CD4-positive, alpha-beta T cell (primary cell): Measurements from ENCODE around the gene TRAFD1. TPM values are rescaled to one million over a fixed set of nuclear protein-coding genes. Genes with fewer than 3 reads are reported as not detected.

ENCODE experiments used
- ATAC-seq: fragments of 200-7000 bp; cut with Tn5 transposase; one replicate; pipeline ENCODE4 v1.10.0; 2022; ENCODE audit warnings: mild to moderate bottlenecking; ENCODE audit not compliant: poor library complexity
- CTCF ChIA-PET: fragments of 350-600 bp; sonication (Branson Sonifier 250); formaldehyde crosslinking; loops from one replicate; lab custom pipeline; 2021; ENCODE audit warnings: antibody characterized with exemption, inconsistent platforms; lab: Charles Lee
- POLR2A ChIA-PET: fragments of 350-600 bp; sonication (Branson Sonifier 250); formaldehyde crosslinking; loops from one replicate; lab custom pipeline; 2021; ENCODE audit warnings: antibody characterized with exemption, inconsistent platforms; lab: Charles Lee
- DNase-seq, 14 experiments: peaks; one replicate each; pipeline ENCODE4 v3.0.0-alpha.2; 2013 to 2020; ENCODE audit warnings: mixed read lengths in 2 of 14
- H3K27ac ChIP-seq, 2 donors: one replicate each; pipeline versions ENCODE4 v1.5.1 to v1.7.0; 2013; ENCODE audit warnings: low read length in 2 of 2, low read depth in 1 of 2, mild to moderate bottlenecking in 1 of 2
- H3K27me3 ChIP-seq, 2 experiments: 1 replicate in 1 of 2; 2 replicates in 1 of 2; pipeline versions ENCODE4 v1.6.1 to v1.7.0; 2013; ENCODE audit warnings: low read length in 2 of 2, control low read depth in 1 of 2, mild to moderate bottlenecking in 1 of 2, moderate library complexity in 1 of 2; ENCODE audit not compliant: insufficient read depth in 2 of 2, control insufficient read depth in 1 of 2
- H3K36me3 ChIP-seq: one replicate; pipeline ENCODE4 v1.6.1; 2013; ENCODE audit warnings: low read length, control low read depth; ENCODE audit not compliant: insufficient read depth
- H3K4me1 ChIP-seq: one replicate; pipeline ENCODE4 v1.6.1; 2013; ENCODE audit warnings: low read length, control low read depth; ENCODE audit not compliant: insufficient read depth
- H3K4me3 ChIP-seq: one replicate; pipeline ENCODE4 v1.5.1; 2013; ENCODE audit warnings: mild to moderate bottlenecking, low read length, moderate library complexity
- H3K9me3 ChIP-seq, 2 experiments: 1 replicate in 1 of 2; 2 replicates in 1 of 2; pipeline versions ENCODE4 v1.6.1 to v1.7.0; 2013; ENCODE audit warnings: low read length in 2 of 2, mild to moderate bottlenecking in 2 of 2, control low read depth in 1 of 2, moderate library complexity in 1 of 2; ENCODE audit not compliant: control insufficient read depth in 1 of 2, insufficient read depth in 1 of 2
- H3K27ac Mint-ChIP-seq: one replicate; pipeline ENCODE4 v1.8.0; 2020; ENCODE audit warnings: mixed read lengths
- H3K27me3 Mint-ChIP-seq: one replicate; pipeline ENCODE4 v1.8.0; 2021; ENCODE audit warnings: mixed read lengths
- H3K36me3 Mint-ChIP-seq: one replicate; pipeline ENCODE4 v1.8.0; 2021; ENCODE audit warnings: low read depth, mixed read lengths
- H3K4me1 Mint-ChIP-seq: one replicate; pipeline ENCODE4 v1.8.0; 2021; ENCODE audit warnings: low read depth, mixed read lengths
- H3K4me3 Mint-ChIP-seq: one replicate; pipeline ENCODE4 v1.8.0; 2020; ENCODE audit warnings: mild to moderate bottlenecking, mixed read lengths
- H3K9me3 Mint-ChIP-seq: one replicate; pipeline ENCODE4 v1.8.0; 2020; ENCODE audit warnings: mixed read lengths
- CTCF ChIP-seq: fragments of 200-600 bp; IDR thresholded peaks from one replicate; pipeline ENCODE4 v1.8.0; 2022; ENCODE audit warnings: antibody characterized with exemption, mild to moderate bottlenecking
- intact Hi-C, 2 experiments: fragments of 100-400 bp; cut with DNase I in 1 of 2; cut with micrococcal nuclease in 1 of 2; formaldehyde crosslinking; loops; one replicate each; pipeline versions ENCODE4 v1.15.1 to v1.9.0; 2023 to 2025; cut with DNase I, micrococcal nuclease
- total RNA-seq, 174 experiments: library from RNA in 2 of 174; stranded (reverse) in 2 of 174; gene quantifications; one replicate each; pipeline ENCODE4 v1.2.3 and lab custom pipeline; 2021 to 2026

The TRAFD1 gene
- total RNA-seq, 2 experiments from 2014 or later: 19.6 to 20.4 TPM

DNA sequence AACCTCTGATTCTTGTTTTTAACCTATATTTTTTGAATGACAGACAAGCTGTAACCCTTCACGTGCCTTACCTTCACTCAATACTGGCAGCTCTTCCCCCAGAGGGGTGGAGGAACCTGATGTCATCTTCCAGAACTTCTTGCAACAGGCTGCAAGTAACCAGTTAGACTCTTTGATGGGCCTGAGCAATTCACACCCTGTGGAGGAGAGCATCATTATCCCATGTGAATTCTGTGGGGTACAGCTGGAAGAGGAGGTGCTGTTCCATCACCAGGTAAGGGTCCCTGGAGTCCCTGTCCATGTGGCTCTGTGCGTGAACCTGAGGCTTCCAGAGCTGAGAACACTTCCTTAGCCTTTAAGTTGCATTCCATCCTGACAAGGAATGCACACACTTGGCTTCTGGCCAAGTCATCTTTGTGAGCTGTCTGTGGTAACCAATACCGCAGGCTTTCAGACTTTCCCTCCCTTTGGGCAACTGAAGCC, 22.7 kb downstream of the TRAFD1 start:
- no peaks in the 10 kb centered on the region for H3K27me3 Mint-ChIP-seq
- H3K36me3 Mint-ChIP-seq: peaks cover 85% of the 10 kb centered on the region
- H3K9me3 Mint-ChIP-seq: no peaks in the 10 kb centered on the region
- intact Hi-C loops: no loop called here
- no peak overlapping the region for H3K27ac ChIP-seq
- H3K36me3 ChIP-seq: peaks cover 87% of the 10 kb centered on the region
- no peaks in the 10 kb centered on the region for H3K4me1 Mint-ChIP-seq
- POLR2A ChIA-PET: interaction anchor here (2.1 kb wide), 1 partner anchor 18 kb away, joined by 4 read pairs; no protein-coding TSS in a partner anchor
- ATAC-seq: no peak
- no peaks in the 10 kb centered on the region for H3K4me1 ChIP-seq
- H3K9me3 ChIP-seq: peaks cover 0 to 3% of the 10 kb centered on the region in 2 experiments
- no peak overlapping the region for H3K4me3 ChIP-seq
- no peak overlapping the region for H3K4me3 Mint-ChIP-seq
- CTCF ChIA-PET: interaction anchor here (0.5 kb wide), 1 partner anchor 1442 kb away, joined by 3 read pairs; no protein-coding TSS in a partner anchor
- peak in 1 of 14 experiments; percentile 14 for DNase-seq
- no peaks in the 10 kb centered on the region for H3K27me3 ChIP-seq
- H3K27ac Mint-ChIP-seq: no peak overlapping the region
- no peak for TF ChIP-seq CTCF

DNA sequence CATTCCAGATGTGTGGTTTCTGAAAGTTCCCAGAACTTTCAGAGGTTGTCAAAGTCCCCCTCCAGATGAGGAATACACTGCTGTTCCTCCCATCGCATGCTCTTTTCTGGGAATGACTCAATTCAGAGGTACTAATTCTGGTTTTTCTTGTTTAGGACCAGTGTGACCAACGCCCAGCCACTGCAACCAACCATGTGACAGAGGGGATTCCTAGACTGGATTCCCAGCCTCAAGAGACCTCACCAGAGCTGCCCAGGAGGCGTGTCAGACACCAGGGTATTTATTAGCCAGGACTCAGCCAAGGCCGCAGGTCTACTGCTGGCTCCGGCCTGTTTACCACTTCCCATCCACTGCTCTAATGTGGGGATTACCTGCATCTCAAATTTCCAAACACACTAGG, 24.2 kb downstream of the TRAFD1 start:
- ATAC-seq (no peak), DNase-seq (peak in 1 of 14 experiments; percentile 8)
- no peaks in the 10 kb centered on the region for H3K4me1 Mint-ChIP-seq
- H3K9me3 Mint-ChIP-seq: peaks cover 1% of the 10 kb centered on the region
- H3K4me1 ChIP-seq: no peaks in the 10 kb centered on the region
- no peak overlapping the region for H3K27ac Mint-ChIP-seq
- no peak overlapping the region for H3K4me3 ChIP-seq
- ChIA-PET CTCF (no interaction called here), POLR2A (interaction anchor here (2.1 kb wide), 1 partner anchor 19 kb away, joined by 4 read pairs; no protein-coding TSS in a partner anchor)
- H3K27me3 Mint-ChIP-seq: no peaks in the 10 kb centered on the region
- H3K36me3 ChIP-seq: peaks cover 89% of the 10 kb centered on the region
- peaks cover 0 to 12% of the 10 kb centered on the region in 2 experiments for H3K9me3 ChIP-seq
- peaks cover 87% of the 10 kb centered on the region for H3K36me3 Mint-ChIP-seq
- no peaks in the 10 kb centered on the region for H3K27me3 ChIP-seq
- intact Hi-C loops: no loop called here
- H3K27ac ChIP-seq: no peak overlapping the region
- H3K4me3 Mint-ChIP-seq: no peak overlapping the region
- no peak for TF ChIP-seq CTCF

DNA sequence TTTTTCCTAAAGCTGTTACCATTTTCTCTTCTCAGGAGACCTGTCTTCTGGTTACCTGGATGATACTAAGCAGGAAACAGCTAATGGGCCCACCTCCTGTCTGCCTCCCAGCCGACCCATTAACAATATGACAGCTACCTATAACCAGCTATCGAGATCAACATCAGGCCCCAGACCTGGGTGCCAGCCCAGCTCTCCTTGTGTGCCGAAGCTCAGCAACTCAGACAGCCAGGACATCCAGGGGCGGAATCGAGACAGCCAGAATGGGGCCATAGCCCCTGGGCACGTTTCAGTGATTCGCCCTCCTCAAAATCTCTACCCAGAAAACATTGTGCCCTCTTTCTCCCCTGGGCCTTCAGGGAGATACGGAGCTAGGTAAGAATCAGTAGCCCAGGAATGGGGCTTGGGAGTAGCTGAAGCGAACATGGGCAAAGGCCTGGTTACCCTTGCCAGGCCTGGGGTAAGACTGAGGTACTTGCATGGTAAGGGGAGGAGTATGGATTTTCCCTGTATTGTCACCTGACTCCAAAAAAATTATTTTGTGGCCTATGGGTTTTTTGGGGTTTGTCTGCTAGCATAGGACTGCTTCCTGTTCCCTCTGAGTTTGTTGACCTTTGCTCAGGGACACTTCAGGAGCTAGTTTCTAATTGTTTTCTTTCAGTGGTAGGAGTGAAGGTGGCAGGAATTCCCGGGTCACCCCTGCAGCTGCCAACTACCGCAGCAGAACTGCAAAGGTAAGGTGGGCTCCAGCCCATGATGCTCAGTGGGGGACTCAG, 26.6 kb downstream of the TRAFD1 start:
- Mint-ChIP-seq H3K27ac (peak overlapping the region; percentile 44), H3K36me3 (peaks cover 88% of the 10 kb centered on the region), H3K9me3 (peaks cover 7% of the 10 kb centered on the region), H3K4me3 (no peak overlapping the region), H3K27me3 (no peaks in the 10 kb centered on the region), H3K4me1 (no peaks in the 10 kb centered on the region)
- ATAC-seq (no peak), DNase-seq (peak in 1 of 14 experiments; percentile 10)
- no peaks in the 10 kb centered on the region for H3K4me1 ChIP-seq
- H3K27me3 ChIP-seq: no peaks in the 10 kb centered on the region
- H3K9me3 ChIP-seq: peaks cover 0 to 15% of the 10 kb centered on the region in 2 experiments
- intact Hi-C loops: no loop called here
- peaks cover 69% of the 10 kb centered on the region for H3K36me3 ChIP-seq
- no peak for TF ChIP-seq CTCF
- H3K27ac ChIP-seq: no peak overlapping the region
- CTCF ChIA-PET: no interaction called here
- no peak overlapping the region for H3K4me3 ChIP-seq
- POLR2A ChIA-PET: interaction anchor here (0.8 kb wide), 2 partner anchors 8 to 138 kb away, joined by 3 read pairs; no protein-coding TSS in a partner anchor
